Endodermal cell (in vitro differentiated cells): Measurements from ENCODE around the gene ARMC2. TPM values are rescaled to one million over a fixed set of nuclear protein-coding genes. Genes with fewer than 3 reads are reported as not detected.

Experiments used
- DNase-seq: peaks from one replicate; pipeline ENCODE4 v3.0.0-alpha.2; 2017
- H3K27ac ChIP-seq: 2 replicates; pipeline ENCODE4 v1.5.1; 2013; ENCODE audit warnings: mild to moderate bottlenecking, low read depth, low read length, moderate library complexity
- H3K27me3 ChIP-seq: 2 replicates; pipeline ENCODE4 v1.6.1; 2013; ENCODE audit warnings: mild to moderate bottlenecking, low read length, moderate library complexity; ENCODE audit not compliant: insufficient read depth, control insufficient read depth, poor library complexity, severe bottlenecking
- H3K36me3 ChIP-seq: 2 replicates; pipeline ENCODE4 v1.7.0; 2013; ENCODE audit warnings: mild to moderate bottlenecking, low read length, moderate library complexity; ENCODE audit not compliant: control insufficient read depth, insufficient read depth
- H3K4me1 ChIP-seq: one replicate; pipeline ENCODE4 v1.7.0; 2013; ENCODE audit warnings: low read length; ENCODE audit not compliant: control insufficient read depth, insufficient read depth
- H3K4me3 ChIP-seq: 2 replicates; pipeline ENCODE4 v1.5.1; 2013; ENCODE audit warnings: mild to moderate bottlenecking, low read length, moderate library complexity
- H3K9ac ChIP-seq: 2 replicates; pipeline ENCODE4 v1.6.1; 2013; ENCODE audit warnings: mild to moderate bottlenecking, low read length, moderate library complexity; ENCODE audit not compliant: poor library complexity, severe bottlenecking; ENCODE audit errors: extremely low read depth
- H3K9me3 ChIP-seq: 2 replicates; pipeline ENCODE4 v1.6.1; 2013; ENCODE audit warnings: mild to moderate bottlenecking, low read length, moderate library complexity; ENCODE audit not compliant: control insufficient read depth
- H3K27ac Mint-ChIP-seq: 2 replicates; pipeline ENCODE4 v1.8.0; 2020; ENCODE audit warnings: mixed read lengths
- H3K27me3 Mint-ChIP-seq: 2 replicates; pipeline ENCODE4 v1.8.0; 2021; ENCODE audit warnings: mild to moderate bottlenecking, mixed read lengths; ENCODE audit not compliant: insufficient read depth
- H3K36me3 Mint-ChIP-seq: 2 replicates; pipeline ENCODE4 v1.8.0; 2020; ENCODE audit warnings: low read depth, mixed read lengths
- H3K4me1 Mint-ChIP-seq: 2 replicates; pipeline ENCODE4 v1.8.0; 2020; ENCODE audit warnings: mixed read lengths
- H3K4me3 Mint-ChIP-seq: 2 replicates; pipeline ENCODE4 v1.8.0; 2020; ENCODE audit warnings: mild to moderate bottlenecking, moderate library complexity, mixed read lengths
- H3K9me3 Mint-ChIP-seq: 2 replicates; pipeline ENCODE4 v1.8.0; 2020; ENCODE audit warnings: mild to moderate bottlenecking, mixed read lengths
- WGBS, 2 experiments: methylation state at CpG; one replicate each; pipeline versions ENCODE4 v1.1.5 to v1.1.7; 2013; ENCODE audit warnings: missing lambda C conversion rate in 2 of 2, mixed read lengths in 1 of 2; ENCODE audit not compliant: insufficient coverage in 1 of 2, insufficient read length in 1 of 2; 5-methylcytosine and 5-hydroxymethylcytosine counted together
- total RNA-seq, 2 donors: library from RNA; stranded (reverse); fragmentation: NEBNext Ultra II Directional in 1 of 2; extraction: Animal tissue kit (Norgen Biotek cat#: 25700) in 1 of 2; gene quantifications; 2 replicates in 1 of 2; 3 replicates in 1 of 2; pipeline ENCODE4 v1.2.1, GENCODE V29; 2021
- TF ChIP-seq, protein P1 (sequence below): fragments of 200-600 bp; sonication (generic); conservative IDR thresholded peaks from 2 replicates; pipeline ENCODE4 v1.5.0; 2021; ENCODE audit warnings: antibody characterized with exemption, mild to moderate bottlenecking

The ARMC2 gene
- total RNA-seq, 2 donors from 2014 or later: 7.1 to 8.3 TPM

DNA sequence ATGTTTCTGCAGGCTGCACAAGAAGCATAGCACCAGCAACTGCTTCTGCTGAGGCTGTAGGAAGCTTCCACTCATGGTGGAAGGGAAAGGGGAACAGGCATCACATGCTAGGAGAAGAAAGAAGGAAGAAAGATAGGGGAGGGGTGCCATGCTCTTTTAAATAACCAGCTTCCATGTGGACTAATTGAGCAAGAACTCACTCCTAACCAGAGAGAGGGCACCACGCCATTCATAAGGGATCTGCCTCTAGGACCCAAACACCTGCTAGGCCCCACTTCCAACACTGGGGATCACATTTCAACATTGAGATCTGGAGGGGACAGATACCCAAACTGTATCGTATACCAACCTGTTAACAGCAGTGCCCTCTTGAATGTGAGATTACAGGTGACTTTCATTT is 46.9 kb upstream of the ARMC2 start:
- Histone ChIP-seq H3K4me3 (no peak overlapping the region), H3K27ac (no peak overlapping the region), H3K9ac (no peak overlapping the region), H3K9me3 (no peaks in the 10 kb centered on the region), H3K27me3 (no peaks in the 10 kb centered on the region), H3K4me1 (no peaks in the 10 kb centered on the region), H3K36me3 (no peaks in the 10 kb centered on the region)
- Mint-ChIP-seq H3K4me3 (no peak overlapping the region), H3K27ac (no peak overlapping the region), H3K36me3 (no peaks in the 10 kb centered on the region), H3K27me3 (no peaks in the 10 kb centered on the region), H3K4me1 (peaks cover 14% of the 10 kb centered on the region), H3K9me3 (no peaks in the 10 kb centered on the region)
- WGBS, 2 experiments: 83 to 88% methylated on average over 1 to 2 of the region's 2 CpGs
- TF ChIP-seq, protein P1, sequence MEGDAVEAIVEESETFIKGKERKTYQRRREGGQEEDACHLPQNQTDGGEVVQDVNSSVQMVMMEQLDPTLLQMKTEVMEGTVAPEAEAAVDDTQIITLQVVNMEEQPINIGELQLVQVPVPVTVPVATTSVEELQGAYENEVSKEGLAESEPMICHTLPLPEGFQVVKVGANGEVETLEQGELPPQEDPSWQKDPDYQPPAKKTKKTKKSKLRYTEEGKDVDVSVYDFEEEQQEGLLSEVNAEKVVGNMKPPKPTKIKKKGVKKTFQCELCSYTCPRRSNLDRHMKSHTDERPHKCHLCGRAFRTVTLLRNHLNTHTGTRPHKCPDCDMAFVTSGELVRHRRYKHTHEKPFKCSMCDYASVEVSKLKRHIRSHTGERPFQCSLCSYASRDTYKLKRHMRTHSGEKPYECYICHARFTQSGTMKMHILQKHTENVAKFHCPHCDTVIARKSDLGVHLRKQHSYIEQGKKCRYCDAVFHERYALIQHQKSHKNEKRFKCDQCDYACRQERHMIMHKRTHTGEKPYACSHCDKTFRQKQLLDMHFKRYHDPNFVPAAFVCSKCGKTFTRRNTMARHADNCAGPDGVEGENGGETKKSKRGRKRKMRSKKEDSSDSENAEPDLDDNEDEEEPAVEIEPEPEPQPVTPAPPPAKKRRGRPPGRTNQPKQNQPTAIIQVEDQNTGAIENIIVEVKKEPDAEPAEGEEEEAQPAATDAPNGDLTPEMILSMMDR: no peak
- no peak for DNase-seq

DNA sequence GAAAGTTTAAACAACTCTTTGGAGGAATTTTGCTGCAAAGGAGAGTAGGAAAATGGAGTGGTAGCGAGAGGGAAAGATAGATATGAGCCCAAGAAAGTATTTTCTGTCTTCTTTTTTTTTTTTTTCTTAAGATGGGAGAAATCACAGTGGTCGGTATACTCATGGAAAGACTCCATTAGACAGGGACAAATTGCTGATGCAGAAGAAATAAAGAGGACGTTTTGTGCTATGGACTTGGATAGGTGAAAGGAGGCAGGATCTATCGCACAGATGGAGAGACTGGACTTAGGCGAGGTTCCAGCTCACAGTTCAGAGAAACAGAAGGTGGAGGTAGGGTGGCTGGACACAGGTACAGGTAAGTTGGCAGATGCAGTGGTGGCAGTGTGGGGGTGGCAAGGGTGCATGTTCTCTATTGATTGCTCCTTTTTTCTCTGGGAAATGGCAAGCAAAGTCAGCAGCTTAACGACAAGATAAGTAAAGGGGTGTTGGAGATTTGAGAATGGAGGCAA is 44.2 kb upstream of the ARMC2 start:
- DNase-seq: no peak
- TF ChIP-seq, protein P1: no peak
- no peak overlapping the region for H3K4me3 ChIP-seq
- no peak overlapping the region for H3K27ac ChIP-seq
- Mint-ChIP-seq H3K27ac (no peak overlapping the region), H3K27me3 (no peaks in the 10 kb centered on the region), H3K9me3 (no peaks in the 10 kb centered on the region), H3K4me3 (no peak overlapping the region), H3K36me3 (no peaks in the 10 kb centered on the region), H3K4me1 (no peaks in the 10 kb centered on the region)
- 89 to 90% methylated on average over 5 to 6 of the region's 6 CpGs for WGBS, 2 experiments
- H3K4me1 ChIP-seq: no peaks in the 10 kb centered on the region
- H3K36me3 ChIP-seq: no peaks in the 10 kb centered on the region
- H3K27me3 ChIP-seq: no peaks in the 10 kb centered on the region
- no peaks in the 10 kb centered on the region for H3K9me3 ChIP-seq
- no peak overlapping the region for H3K9ac ChIP-seq

- H3K4me3 Mint-ChIP-seq: no peak overlapping the region
- no peaks in the 10 kb centered on the region for H3K4me1 ChIP-seq
- TF ChIP-seq, protein P1: no peak
- no peaks in the 10 kb centered on the region for H3K36me3 Mint-ChIP-seq
- DNase-seq: no peak
- H3K9me3 ChIP-seq: no peaks in the 10 kb centered on the region
- no peaks in the 10 kb centered on the region for H3K4me1 Mint-ChIP-seq
- no peaks in the 10 kb centered on the region for H3K27me3 Mint-ChIP-seq
- H3K9me3 Mint-ChIP-seq: no peaks in the 10 kb centered on the region
- H3K9ac ChIP-seq: no peak overlapping the region
- WGBS, 2 experiments: 91 to 93% methylated on average over 5 to 6 of the region's 6 CpGs
- H3K27ac Mint-ChIP-seq: no peak overlapping the region
- no peaks in the 10 kb centered on the region for H3K27me3 ChIP-seq
- H3K4me3 ChIP-seq: no peak overlapping the region
- H3K36me3 ChIP-seq: no peaks in the 10 kb centered on the region
- no peak overlapping the region for H3K27ac ChIP-seq
Measured at GRCh38 chr6:108804956-108805355, 43.3 kb upstream of the ARMC2 start.
